Measurements from ENCODE around the gene KAZALD1. TPM values are rescaled to one million over a fixed set of nuclear protein-coding genes. Genes with fewer than 3 reads are reported as not detected.

Gene KAZALD1
- total RNA-seq, 1 experiment from 2014 or later, result 24.9 TPM

- Histone ChIP-seq H3K36me3 (ENCODE audit: low read depth, low read length) (no peaks in the 10 kb centered on the region), H3K9me2 (replicated peaks; ENCODE audit: low read length) (no peaks in the 10 kb centered on the region), H3K9ac (ENCODE audit: low read length) (no peak overlapping the region), H3K4me1 (ENCODE audit: insufficient read depth, low read length) (peaks cover 29% of the 10 kb centered on the region), H3K9me3 (ENCODE audit: low read length) (no peaks in the 10 kb centered on the region), H2AFZ (ENCODE audit: low read length) (no peak overlapping the region), H3K79me2 (ENCODE audit: low read length) (no peaks in the 10 kb centered on the region), H3K4me3 (ENCODE audit: low read length) (no peak overlapping the region), H3F3A (ENCODE audit: low read length, unreplicated experiment) (no peaks in the 10 kb centered on the region), H3K4me2 (ENCODE audit: low read length) (0 out of 2 replicates have a peak overlapping the region, but pooled peaks have one; percentile 16), H3K27me3 (ENCODE audit: low read length) (no peaks in the 10 kb centered on the region), H3K27ac (ENCODE audit: low read length) (no peak overlapping the region), H4K20me1 (ENCODE audit: low read length) (no peaks in the 10 kb centered on the region)
- ATAC-seq, result peak; percentile 44
- intact Hi-C loops (cut with micrococcal nuclease), result loop anchor here (1.0 kb wide), 1 partner anchor 21 kb away; no protein-coding TSS in a partner anchor
- DNase-seq, result peak; percentile 81
- no TSS peak for BruUV-seq (replicated peaks)
- CTCF ChIA-PET, result interaction anchor here (0.5 to 1.8 kb wide), 7 partner anchors 10 to 452 kb away, joined by 3 to 15 read pairs (median 5); no protein-coding TSS in a partner anchor
- TF ChIP-seq CTCF (conservative IDR thresholded peaks at IDR 0.05; ENCODE audit: low read depth, low read length) (no peak), EZH2 (IDR thresholded peaks at IDR 0.05; ENCODE audit: low read length, unreplicated experiment) (no peak), EZH2phosphoT487 (IDR thresholded peaks at IDR 0.05; ENCODE audit: borderline replicate concordance, low read length) (no peak)
- POLR2A ChIA-PET (ENCODE audit: unreplicated experiment), result interaction anchor here (0.5 to 1.2 kb wide), 2 partner anchors 16 to 46 kb away, joined by 11 to 13 read pairs; partner anchors contain the start of genes PDZD7 and SFXN3
Measured at GRCh38 chr10:101014966-101015581, 46.7 kb upstream of the KAZALD1 start.

- Histone ChIP-seq H3F3A (ENCODE audit: low read length, unreplicated experiment) (no peaks in the 10 kb centered on the region), H4K20me1 (ENCODE audit: low read length) (no peaks in the 10 kb centered on the region), H3K9me2 (replicated peaks; ENCODE audit: low read length) (no peaks in the 10 kb centered on the region), H3K4me1 (ENCODE audit: insufficient read depth, low read length) (peaks cover 29% of the 10 kb centered on the region), H3K36me3 (ENCODE audit: low read depth, low read length) (no peaks in the 10 kb centered on the region), H3K27me3 (ENCODE audit: low read length) (no peaks in the 10 kb centered on the region), H3K9me3 (ENCODE audit: low read length) (no peaks in the 10 kb centered on the region), H2AFZ (ENCODE audit: low read length) (no peak overlapping the region), H3K4me2 (ENCODE audit: low read length) (no peak overlapping the region), H3K9ac (ENCODE audit: low read length) (no peak overlapping the region), H3K79me2 (ENCODE audit: low read length) (no peaks in the 10 kb centered on the region), H3K4me3 (ENCODE audit: low read length) (no peak overlapping the region), H3K27ac (ENCODE audit: low read length) (no peak overlapping the region)
- no TSS peak for BruUV-seq (replicated peaks)
- ChIA-PET POLR2A (ENCODE audit: unreplicated experiment) (interaction anchor here (0.5 to 1.2 kb wide), 2 partner anchors 15 to 46 kb away, joined by 11 to 13 read pairs; partner anchors contain the start of genes PDZD7 and SFXN3), CTCF (interaction anchor here (0.6 to 1.8 kb wide), 4 partner anchors 17 to 452 kb away, joined by 5 to 15 read pairs (median 6); no protein-coding TSS in a partner anchor)
- intact Hi-C loops (cut with micrococcal nuclease), result no loop called here
- ATAC-seq (no peak), DNase-seq (no peak)
- TF ChIP-seq CTCF (conservative IDR thresholded peaks at IDR 0.05; ENCODE audit: low read depth, low read length) (no peak), EZH2 (IDR thresholded peaks at IDR 0.05; ENCODE audit: low read length, unreplicated experiment) (no peak), EZH2phosphoT487 (IDR thresholded peaks at IDR 0.05; ENCODE audit: borderline replicate concordance, low read length) (no peak)
Measured at GRCh38 chr10:101015582-101015973, 46.2 kb upstream of the KAZALD1 start.

DNA sequence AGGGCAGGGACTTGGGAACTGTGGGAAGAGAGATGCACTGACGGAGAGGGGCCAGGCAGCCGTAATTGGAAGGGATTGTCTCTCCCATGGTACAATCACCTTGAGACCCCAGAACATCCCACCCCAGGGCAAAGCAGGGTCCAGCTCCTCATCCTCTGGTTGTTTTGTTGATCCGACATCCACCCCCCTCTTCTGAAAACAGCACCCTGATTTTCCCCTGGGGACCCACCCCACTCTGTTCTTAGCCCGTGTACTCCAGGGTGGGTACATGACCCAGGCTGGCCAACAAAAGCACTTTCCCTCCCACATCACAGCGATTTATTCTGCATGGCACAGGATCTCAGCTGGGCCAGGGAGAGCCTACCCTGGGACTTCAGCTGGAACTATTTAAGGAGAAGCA lies 45.0 kb upstream of the KAZALD1 start:
- peaks cover 29% of the 10 kb centered on the region for H3K4me1 ChIP-seq (ENCODE audit: insufficient read depth, low read length)
- TF ChIP-seq EZH2 (IDR thresholded peaks at IDR 0.05; ENCODE audit: low read length, unreplicated experiment) (no peak), EZH2phosphoT487 (IDR thresholded peaks at IDR 0.05; ENCODE audit: borderline replicate concordance, low read length) (no peak), CTCF (conservative IDR thresholded peaks at IDR 0.05; ENCODE audit: low read depth, low read length) (no peak)
- H2AFZ ChIP-seq (ENCODE audit: low read length), result no peak overlapping the region
- no peaks in the 10 kb centered on the region for H3K9me2 ChIP-seq (replicated peaks; ENCODE audit: low read length)
- intact Hi-C loops (cut with micrococcal nuclease), result no loop called here
- H3K27me3 ChIP-seq (ENCODE audit: low read length), result no peaks in the 10 kb centered on the region
- no peak overlapping the region for H3K4me2 ChIP-seq (ENCODE audit: low read length)
- no peak overlapping the region for H3K27ac ChIP-seq (ENCODE audit: low read length)
- CTCF ChIA-PET, result no interaction called here
- H3K79me2 ChIP-seq (ENCODE audit: low read length), result no peaks in the 10 kb centered on the region
- no peaks in the 10 kb centered on the region for H3K9me3 ChIP-seq (ENCODE audit: low read length)
- no TSS peak for BruUV-seq (replicated peaks)
- DNase-seq (no peak), ATAC-seq (no peak)
- H3K9ac ChIP-seq (ENCODE audit: low read length), result no peak overlapping the region
- H4K20me1 ChIP-seq (ENCODE audit: low read length), result no peaks in the 10 kb centered on the region
- H3K36me3 ChIP-seq (ENCODE audit: low read depth, low read length), result no peaks in the 10 kb centered on the region
- POLR2A ChIA-PET (ENCODE audit: unreplicated experiment), result interaction anchor here (0.6 kb wide), 1 partner anchor 1357 kb away, joined by 4 read pairs; no protein-coding TSS in a partner anchor
- H3F3A ChIP-seq (ENCODE audit: low read length, unreplicated experiment), result no peaks in the 10 kb centered on the region
- H3K4me3 ChIP-seq (ENCODE audit: low read length), result no peak overlapping the region
